Measurements from ENCODE around the gene STARD9. TPM values are rescaled to one million over a fixed set of nuclear protein-coding genes. Genes with fewer than 3 reads are reported as not detected.

The STARD9 gene
- total RNA-seq, 1 donor from 2014 or later: 5.7 TPM

DNA sequence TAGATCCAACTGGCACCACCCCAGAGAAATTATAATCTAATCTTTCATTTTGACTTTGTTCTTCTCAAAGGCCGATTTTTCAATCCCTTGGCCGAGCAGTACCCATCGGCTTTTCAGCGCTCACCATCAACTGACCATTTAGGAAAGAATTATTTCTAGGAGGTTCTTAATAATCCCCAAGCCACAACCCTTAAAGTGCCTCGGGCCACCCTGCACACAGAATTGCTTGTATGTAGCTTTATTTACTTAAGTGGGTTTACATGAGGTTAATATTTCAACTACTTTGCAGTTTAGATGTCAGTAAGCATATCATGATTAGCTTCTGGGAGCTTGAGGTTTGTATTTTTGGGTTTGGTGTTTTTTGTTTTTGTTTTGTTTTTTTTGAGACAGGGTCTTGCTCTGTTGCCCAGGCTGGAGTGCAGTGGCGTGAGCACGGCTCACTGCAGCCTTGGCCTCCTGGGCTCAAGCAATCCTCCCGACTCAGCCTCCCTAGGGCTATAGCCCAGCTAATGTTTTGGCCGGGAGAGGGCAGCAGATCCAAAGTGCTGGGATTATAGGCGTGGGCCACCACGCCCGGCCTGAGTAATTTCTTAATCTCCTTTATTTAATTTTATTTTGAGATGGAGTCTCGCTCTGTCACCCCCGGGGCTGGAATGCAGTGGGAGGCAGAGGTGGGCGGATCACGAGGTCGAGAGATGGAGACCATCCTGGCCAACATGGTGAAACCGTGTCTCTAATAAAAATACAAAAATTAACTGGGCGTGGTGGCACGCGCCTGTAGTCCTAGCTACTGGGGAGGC, 162.3 kb downstream of the STARD9 start:
- DNase-seq (ENCODE audit: low read depth): no peak
- Histone ChIP-seq H3K27me3 (ENCODE audit: control insufficient read depth, insufficient read depth, low read length) (no peaks in the 10 kb centered on the region), H3K36me3 (ENCODE audit: control insufficient read depth, insufficient read depth, low read length) (peaks cover 4% of the 10 kb centered on the region), H3K4me3 (ENCODE audit: low read depth, low read length) (peak overlapping the region; percentile 89)
- TF ChIP-seq, protein P1, sequence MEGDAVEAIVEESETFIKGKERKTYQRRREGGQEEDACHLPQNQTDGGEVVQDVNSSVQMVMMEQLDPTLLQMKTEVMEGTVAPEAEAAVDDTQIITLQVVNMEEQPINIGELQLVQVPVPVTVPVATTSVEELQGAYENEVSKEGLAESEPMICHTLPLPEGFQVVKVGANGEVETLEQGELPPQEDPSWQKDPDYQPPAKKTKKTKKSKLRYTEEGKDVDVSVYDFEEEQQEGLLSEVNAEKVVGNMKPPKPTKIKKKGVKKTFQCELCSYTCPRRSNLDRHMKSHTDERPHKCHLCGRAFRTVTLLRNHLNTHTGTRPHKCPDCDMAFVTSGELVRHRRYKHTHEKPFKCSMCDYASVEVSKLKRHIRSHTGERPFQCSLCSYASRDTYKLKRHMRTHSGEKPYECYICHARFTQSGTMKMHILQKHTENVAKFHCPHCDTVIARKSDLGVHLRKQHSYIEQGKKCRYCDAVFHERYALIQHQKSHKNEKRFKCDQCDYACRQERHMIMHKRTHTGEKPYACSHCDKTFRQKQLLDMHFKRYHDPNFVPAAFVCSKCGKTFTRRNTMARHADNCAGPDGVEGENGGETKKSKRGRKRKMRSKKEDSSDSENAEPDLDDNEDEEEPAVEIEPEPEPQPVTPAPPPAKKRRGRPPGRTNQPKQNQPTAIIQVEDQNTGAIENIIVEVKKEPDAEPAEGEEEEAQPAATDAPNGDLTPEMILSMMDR (IDR thresholded peaks at IDR 0.05; ENCODE audit: insufficient read depth, low read length, poor library complexity, severe bottlenecking): no peak

DNA sequence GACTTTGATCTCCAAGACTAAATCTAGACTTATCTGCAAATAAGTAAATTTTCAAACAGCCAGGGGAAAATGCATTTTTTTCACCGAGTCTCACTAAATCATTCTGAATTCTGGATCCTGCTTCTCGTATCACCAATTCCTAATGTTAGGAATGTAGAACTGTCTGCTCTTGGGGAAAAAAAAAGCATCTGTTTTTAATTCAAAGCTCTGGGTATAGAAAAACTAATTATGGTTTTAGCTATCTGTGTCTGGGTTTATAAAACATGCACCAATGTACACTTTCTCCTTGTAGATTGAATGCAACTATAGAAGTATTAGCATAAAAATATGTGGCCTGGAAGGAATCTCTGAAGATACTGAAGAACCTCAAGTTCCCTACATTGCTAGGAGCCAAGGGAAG, 166.3 kb downstream of the STARD9 start:
- DNase-seq (ENCODE audit: low read depth): no peak
- no peak overlapping the region for H3K4me3 ChIP-seq (ENCODE audit: low read depth, low read length)
- TF ChIP-seq, protein P1 (IDR thresholded peaks at IDR 0.05; ENCODE audit: insufficient read depth, low read length, poor library complexity, severe bottlenecking): no peak
- H3K27me3 ChIP-seq (ENCODE audit: control insufficient read depth, insufficient read depth, low read length): no peaks in the 10 kb centered on the region
- no peaks in the 10 kb centered on the region for H3K36me3 ChIP-seq (ENCODE audit: control insufficient read depth, insufficient read depth, low read length)

DNA sequence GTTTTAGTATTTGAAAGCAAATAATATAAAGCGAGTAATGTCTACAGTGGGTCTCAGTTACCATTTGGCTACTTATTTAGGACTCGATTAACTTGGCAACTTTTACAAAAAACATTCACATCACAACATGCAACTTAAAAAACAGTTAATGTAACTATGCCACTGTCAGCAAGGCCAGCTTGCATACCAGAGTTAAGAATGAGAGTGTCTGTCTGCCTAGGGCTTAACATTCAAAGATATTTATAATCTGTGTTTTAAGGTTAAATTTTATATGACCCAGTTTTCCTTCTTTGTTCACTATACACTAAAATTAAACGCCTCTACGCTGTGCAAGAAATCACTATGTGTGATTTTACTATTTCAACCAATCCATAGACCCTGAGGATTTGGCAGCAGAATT, 166.7 kb downstream of the STARD9 start:
- H3K36me3 ChIP-seq (ENCODE audit: control insufficient read depth, insufficient read depth, low read length): no peaks in the 10 kb centered on the region
- TF ChIP-seq, protein P1 (IDR thresholded peaks at IDR 0.05; ENCODE audit: insufficient read depth, low read length, poor library complexity, severe bottlenecking): no peak
- no peak overlapping the region for H3K4me3 ChIP-seq (ENCODE audit: low read depth, low read length)
- no peak for DNase-seq (ENCODE audit: low read depth)
- H3K27me3 ChIP-seq (ENCODE audit: control insufficient read depth, insufficient read depth, low read length): no peaks in the 10 kb centered on the region

DNA sequence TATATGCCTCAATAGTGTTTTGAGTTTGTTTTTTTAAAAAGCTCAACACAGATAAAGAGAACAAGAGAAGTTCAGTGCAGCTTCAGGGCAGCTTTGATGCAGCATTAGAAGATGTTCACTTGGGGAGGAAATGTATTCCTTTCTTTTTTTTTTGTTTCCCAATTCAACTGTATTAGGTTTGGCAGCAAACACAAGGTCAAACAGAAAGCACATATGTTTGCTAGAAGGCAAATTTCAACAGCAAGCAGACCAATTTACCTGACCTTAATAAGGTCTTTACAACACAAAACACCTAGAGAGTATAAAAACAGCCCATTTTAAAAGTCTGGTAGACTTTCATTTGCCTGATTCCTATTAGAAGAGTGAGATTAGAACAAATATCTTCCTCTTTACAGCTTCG, 168.8 kb downstream of the STARD9 start:
- H3K4me3 ChIP-seq (ENCODE audit: low read depth, low read length): no peak overlapping the region
- H3K27me3 ChIP-seq (ENCODE audit: control insufficient read depth, insufficient read depth, low read length): no peaks in the 10 kb centered on the region
- TF ChIP-seq, protein P1 (IDR thresholded peaks at IDR 0.05; ENCODE audit: insufficient read depth, low read length, poor library complexity, severe bottlenecking): no peak
- DNase-seq (ENCODE audit: low read depth): no peak
- no peaks in the 10 kb centered on the region for H3K36me3 ChIP-seq (ENCODE audit: control insufficient read depth, insufficient read depth, low read length)

DNA sequence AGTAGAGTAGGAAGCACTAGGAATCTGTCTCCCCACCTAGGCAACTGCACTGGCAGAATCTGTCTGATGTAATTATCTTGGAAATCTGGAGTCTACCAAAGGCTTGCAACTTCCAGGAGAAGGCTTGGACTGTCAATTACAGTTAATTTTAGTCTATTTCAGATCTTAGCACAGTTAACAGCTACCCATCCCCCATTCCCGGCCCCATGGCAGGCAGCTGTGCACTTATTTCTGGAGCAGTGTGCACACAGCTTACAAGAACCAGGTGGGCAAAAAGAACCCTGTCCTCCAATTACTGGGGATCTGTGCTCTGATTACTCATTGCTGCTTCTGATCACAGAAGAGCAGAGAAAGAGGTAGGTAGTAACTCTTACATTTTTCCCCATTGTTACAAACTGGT, 173.9 kb downstream of the STARD9 start:
- DNase-seq (ENCODE audit: low read depth): no peak
- Histone ChIP-seq H3K27me3 (ENCODE audit: control insufficient read depth, insufficient read depth, low read length) (no peaks in the 10 kb centered on the region), H3K4me3 (ENCODE audit: low read depth, low read length) (no peak overlapping the region), H3K36me3 (ENCODE audit: control insufficient read depth, insufficient read depth, low read length) (no peaks in the 10 kb centered on the region)
- TF ChIP-seq, protein P1 (IDR thresholded peaks at IDR 0.05; ENCODE audit: insufficient read depth, low read length, poor library complexity, severe bottlenecking): no peak

DNA sequence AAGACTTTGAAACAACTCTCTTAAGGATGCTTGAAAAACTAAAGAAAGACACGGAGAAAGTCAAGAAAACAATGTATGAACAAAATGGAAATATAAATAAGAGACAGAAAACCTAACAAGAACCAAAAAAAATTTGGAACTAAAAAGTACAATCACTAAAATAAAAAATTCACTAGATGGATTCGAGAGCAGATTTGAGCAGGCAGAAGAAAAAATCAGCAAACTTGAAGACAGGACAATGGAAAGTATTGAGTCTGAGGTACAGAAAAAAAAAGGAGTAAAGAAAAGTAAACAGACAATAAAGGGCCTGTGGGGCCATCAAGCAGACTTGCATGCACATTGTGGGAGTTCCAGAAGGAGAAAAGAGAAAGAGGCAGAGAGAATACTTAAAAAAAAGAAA, 174.9 kb downstream of the STARD9 start:
- TF ChIP-seq, protein P1 (IDR thresholded peaks at IDR 0.05; ENCODE audit: insufficient read depth, low read length, poor library complexity, severe bottlenecking): no peak
- no peaks in the 10 kb centered on the region for H3K27me3 ChIP-seq (ENCODE audit: control insufficient read depth, insufficient read depth, low read length)
- DNase-seq (ENCODE audit: low read depth): no peak
- H3K36me3 ChIP-seq (ENCODE audit: control insufficient read depth, insufficient read depth, low read length): no peaks in the 10 kb centered on the region
- H3K4me3 ChIP-seq (ENCODE audit: low read depth, low read length): no peak overlapping the region

Data from kidney epithelial cell (primary cell).